Measurements from ENCODE around the gene RNF126.
"Not testable (repeated sequence)": the region's sequence is repeated elsewhere in the genome, so short reads cannot be mapped to it uniquely, and the experiment has no call there.

Gene RNF126

GRCh38 chr19:662962-663681, at the start of gene RNF126:
RNF126 (minus strand) TSS chr19:663214; CDS start chr19:663121, 93 bp downstream.
- peak; percentile 88 to 93 for DNase-seq (ENCODE audit: low read depth in 2 of 2)

- DNase-seq (ENCODE audit: low read depth in 2 of 2): no peak
These were observed 48.2 kb upstream of the RNF126 start for GRCh38 chr19:711254-711653.

- DNase-seq (ENCODE audit: low read depth in 2 of 2): no peak
These were observed 47.8 kb upstream of the RNF126 start for GRCh38 chr19:710767-711166.

- no peak for DNase-seq (ENCODE audit: low read depth in 2 of 2)
These were observed 47.1 kb upstream of the RNF126 start for GRCh38 chr19:709965-710571.

- no peak for DNase-seq (ENCODE audit: low read depth in 2 of 2)
These were observed 46.4 kb upstream of the RNF126 start for GRCh38 chr19:709196-709964.

- DNase-seq (ENCODE audit: low read depth in 2 of 2): no peak
These were observed 45.4 kb upstream of the RNF126 start, which contains the start of gene PALM for GRCh38 chr19:708154-709143. PALM (plus strand) TSS chr19:708935; CDS start chr19:709147, 212 bp downstream.

- no peak for DNase-seq (ENCODE audit: low read depth in 2 of 2)
These were observed 41.4 kb upstream of the RNF126 start for GRCh38 chr19:704447-704741.

GRCh38 chr19:703651-704446, 40.8 kb upstream of the RNF126 start:
- DNase-seq (ENCODE audit: low read depth in 2 of 2): peak; percentile 63 to 79

GRCh38 chr19:703329-703650, 40.3 kb upstream of the RNF126 start:
- no peak for DNase-seq (ENCODE audit: low read depth in 2 of 2)

GRCh38 chr19:702847-703246, 39.8 kb upstream of the RNF126 start:
- not testable (repeated sequence) for DNase-seq (ENCODE audit: low read depth in 2 of 2)

GRCh38 chr19:699885-700284, 36.9 kb upstream of the RNF126 start:
- DNase-seq (ENCODE audit: low read depth in 2 of 2): not testable (repeated sequence)

- not testable (repeated sequence) for DNase-seq (ENCODE audit: low read depth in 2 of 2)
These were observed 35.5 kb upstream of the RNF126 start for GRCh38 chr19:698529-698928.

GRCh38 chr19:695352-695949, 32.4 kb upstream of the RNF126 start, which contains the start of gene PRSS57:
PRSS57 (minus strand) TSS chr19:695452; CDS start chr19:695430, 22 bp downstream.
- no peak for DNase-seq (ENCODE audit: low read depth in 2 of 2)

GRCh38 chr19:694481-695351, 31.7 kb upstream of the RNF126 start:
- DNase-seq (ENCODE audit: low read depth in 2 of 2): no peak

GRCh38 chr19:690203-690602, 27.2 kb upstream of the RNF126 start:
- no peak for DNase-seq (ENCODE audit: low read depth in 2 of 2)

GRCh38 chr19:688992-689391, 26.0 kb upstream of the RNF126 start:
- DNase-seq (ENCODE audit: low read depth in 2 of 2): no peak

- DNase-seq (ENCODE audit: low read depth in 2 of 2): no peak
These were observed 25.2 kb upstream of the RNF126 start for GRCh38 chr19:688214-688613.

- DNase-seq (ENCODE audit: low read depth in 2 of 2): no peak
These were observed 24.7 kb upstream of the RNF126 start for GRCh38 chr19:687569-688166.
